Measurements from ENCODE around the gene KLF7. TPM values are rescaled to one million over a fixed set of nuclear protein-coding genes. Genes with fewer than 3 reads are reported as not detected.

Gene KLF7
- polyA plus RNA-seq (2013, experiment 1 of 2; ENCODE audit: insufficient read length) = 33.9 TPM
- 39.5 TPM for polyA plus RNA-seq (2013, experiment 2 of 2; ENCODE audit: insufficient read length)

- DNase-seq = no peak
These were observed at the start of gene KLF7 for GRCh38 chr2:207165121-207166038. Gene KLF7, minus strand, starts transcription at chr2:207165948. Its CDS starts 380 bp downstream, at chr2:207165568.

DNA sequence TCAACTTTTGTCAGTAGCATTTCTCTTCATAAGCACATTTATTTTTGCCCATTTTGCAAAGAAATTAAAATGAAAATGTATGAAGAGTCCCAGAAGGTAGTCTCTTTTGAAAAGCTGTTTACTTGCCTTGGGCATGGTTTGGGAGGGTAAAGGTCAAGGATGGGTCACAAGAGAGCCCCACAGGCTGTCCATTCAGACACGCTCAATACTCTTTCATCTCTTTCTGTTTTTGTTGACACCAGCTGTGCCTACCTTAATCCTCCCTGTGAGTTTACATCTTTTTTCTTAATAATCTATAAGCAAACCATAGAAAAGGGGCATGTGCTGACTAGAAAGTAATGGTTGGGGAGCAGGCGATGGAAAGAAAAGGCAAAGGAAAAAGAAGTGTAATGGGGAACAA is 49.6 kb upstream of the KLF7 start:
- no peak for DNase-seq

- no peak for DNase-seq
These were observed 48.7 kb upstream of the KLF7 start for GRCh38 chr2:207214446-207214845.

DNA sequence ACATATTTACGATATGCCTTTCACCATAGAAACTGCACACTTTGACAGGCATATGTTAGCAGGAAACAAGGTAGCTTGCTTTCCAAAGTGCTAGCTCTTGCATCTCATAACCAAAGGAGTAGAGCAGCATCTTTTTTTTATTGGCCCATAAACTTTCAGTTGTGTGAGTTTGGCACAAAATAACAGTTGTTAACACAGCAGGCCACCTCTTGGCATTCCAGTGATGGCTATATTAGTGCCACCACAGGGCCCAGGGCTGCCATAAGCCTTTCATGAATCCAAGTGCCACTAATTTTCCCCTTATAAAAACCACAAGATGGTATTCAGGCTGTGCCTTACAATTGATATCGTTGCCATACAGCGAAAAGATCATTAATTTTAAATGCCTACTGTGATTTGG is 40.3 kb upstream of the KLF7 start:
- no peak for DNase-seq

DNA sequence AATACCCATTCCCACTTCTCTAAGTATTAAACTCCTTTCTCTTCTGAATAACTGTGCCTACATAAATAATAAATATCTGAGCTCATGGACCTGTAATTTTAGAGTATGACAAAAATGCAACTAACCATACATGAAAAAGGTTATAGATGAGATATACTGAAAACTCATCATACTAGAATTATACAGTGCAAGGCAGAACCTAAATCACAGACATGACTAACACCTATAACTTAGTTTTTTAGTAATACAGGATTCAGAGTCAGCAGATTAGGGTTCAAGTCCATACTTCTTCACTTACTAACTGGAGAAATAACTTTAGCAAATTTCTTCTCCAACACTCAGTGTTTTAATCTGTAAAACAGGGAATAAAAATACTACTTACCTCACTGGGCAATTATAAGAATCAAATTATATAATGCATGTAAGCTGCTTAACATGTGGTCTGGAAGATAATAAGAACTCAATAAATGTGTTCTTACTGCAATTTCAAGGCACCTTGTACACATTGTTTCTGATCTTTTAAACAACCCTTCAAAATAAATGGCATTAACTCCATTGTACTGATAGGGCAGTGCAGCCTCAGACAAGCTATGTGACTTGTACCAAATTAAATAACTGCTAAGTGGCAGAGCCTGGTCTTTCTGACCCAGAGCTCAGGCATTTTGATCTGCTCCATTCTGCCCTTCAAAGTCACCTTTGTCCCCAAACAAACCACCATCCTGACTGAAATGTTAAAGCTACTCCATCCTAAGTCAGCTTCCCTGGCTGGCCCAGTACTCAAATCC is 39.6 kb upstream of the KLF7 start:
- DNase-seq = no peak

DNA sequence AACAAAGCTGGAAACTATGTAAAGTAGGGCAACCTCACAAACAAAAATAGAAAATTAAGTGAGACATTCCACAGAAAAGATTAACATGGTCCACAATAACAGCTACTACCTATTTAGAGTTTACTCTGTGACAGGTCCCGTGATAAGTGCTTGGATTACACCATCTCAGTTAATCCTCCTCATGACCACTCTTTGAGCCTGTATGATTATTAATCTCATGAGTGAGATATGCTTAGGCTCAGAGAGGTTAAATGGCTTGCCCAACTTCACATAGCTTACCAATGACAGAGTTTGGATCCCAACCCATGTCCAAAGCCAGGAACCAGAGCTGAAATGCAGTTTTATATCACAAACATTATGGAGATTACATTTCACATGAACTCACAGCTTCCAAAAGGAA is 37.3 kb upstream of the KLF7 start:
- DNase-seq = no peak

- DNase-seq = peak; percentile 64
These were observed 36.9 kb upstream of the KLF7 start for GRCh38 chr2:207202645-207203044.

GRCh38 chr2:207201416-207201815 is 35.7 kb upstream of the KLF7 start:
- DNase-seq = no peak

DNA sequence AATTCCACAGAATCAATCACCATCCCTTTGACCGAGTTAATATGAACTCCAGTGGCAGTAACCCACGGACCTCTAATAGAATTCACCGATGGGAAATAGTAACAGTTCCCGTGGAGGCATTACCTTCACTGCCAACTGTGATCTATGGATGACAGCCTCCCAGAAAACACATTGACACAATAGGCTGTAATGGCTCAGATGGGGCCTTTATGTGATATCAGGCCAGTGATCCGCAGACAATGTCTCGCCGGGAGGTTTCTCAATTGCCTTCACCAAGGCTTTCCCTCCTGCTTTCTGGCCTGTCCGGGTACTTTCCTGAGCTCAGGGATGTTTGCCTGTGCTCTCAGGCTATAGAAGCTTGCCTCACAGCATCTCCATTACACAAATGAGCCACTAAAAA is 34.4 kb upstream of the KLF7 start:
- DNase-seq = no peak

DNA sequence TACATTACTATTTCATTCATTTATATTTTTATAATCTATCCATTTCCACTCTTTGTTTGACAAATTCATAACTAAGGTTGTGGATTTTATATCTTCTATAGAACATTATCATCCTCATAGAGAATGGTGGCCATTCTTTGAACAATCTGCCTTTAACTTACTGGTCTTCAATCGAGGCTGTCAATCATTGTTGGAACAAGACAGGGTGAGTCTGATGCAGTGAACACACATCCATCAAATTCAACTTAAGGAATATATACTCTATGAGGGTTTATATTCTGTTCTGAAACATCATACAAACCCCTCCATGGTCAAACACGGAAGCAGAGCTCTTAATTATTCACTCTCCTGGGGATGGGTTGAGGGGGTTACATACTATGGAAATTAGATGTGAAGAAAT is 28.3 kb upstream of the KLF7 start:
- DNase-seq = no peak

DNA sequence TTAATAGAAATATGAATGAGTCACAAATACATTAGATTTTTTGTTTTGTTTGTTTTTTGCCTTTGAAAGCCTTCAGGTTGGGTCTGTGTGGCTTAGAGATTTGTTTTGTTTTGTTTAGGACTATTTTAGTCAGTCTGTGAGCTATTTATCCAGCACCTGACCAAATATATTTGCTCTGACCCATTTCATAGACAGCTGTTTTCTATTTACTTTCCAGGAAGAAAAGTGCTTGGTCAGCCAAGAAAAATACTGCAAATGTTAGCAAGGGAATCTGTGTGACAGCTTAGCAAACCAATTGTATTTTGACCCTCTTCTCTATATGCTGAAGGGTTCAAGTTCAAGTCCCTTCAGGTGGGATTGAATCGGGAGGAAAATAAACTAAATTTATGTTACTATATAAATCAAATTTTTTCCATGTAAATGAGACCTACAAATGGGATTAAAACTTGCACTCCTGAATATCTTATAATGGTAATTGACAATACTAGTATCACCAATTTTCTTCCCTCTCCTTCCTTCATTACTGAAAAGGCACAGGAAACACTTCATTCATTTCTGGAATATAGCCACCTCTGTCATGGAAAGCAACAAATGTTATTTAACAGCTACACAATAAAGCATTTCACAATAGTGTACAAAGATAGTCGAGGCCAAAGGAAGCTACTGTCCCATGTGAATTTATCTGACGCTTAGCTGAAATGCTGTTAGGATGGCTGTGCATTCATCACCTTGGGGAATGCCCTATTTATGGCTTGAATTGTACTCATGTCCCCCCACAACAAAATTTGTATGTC is 23.1 kb upstream of the KLF7 start:
- peak; percentile 62 for DNase-seq

DNA sequence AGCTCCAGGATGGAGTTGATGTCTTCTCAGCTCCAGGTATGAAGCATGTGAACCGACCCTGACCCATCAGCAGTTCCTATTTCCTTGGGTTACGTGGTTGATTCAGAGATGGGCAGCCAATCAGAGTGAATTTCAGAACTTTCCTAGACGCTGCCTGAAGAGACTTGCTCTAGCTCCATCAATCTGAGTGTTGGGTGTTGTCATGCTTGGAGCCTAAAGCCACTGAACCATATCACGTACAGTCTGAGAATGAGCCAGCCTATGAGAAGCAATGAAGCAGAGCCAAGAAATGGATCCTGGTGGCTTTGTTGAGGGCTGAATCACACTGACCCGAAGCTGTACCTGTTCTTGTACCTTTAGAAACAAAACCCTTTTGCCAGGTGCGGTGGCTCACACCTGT is 19.6 kb upstream of the KLF7 start:
- DNase-seq = no peak

GRCh38 chr2:207184768-207185167 is 19.0 kb upstream of the KLF7 start:
- DNase-seq = peak; percentile 28

GRCh38 chr2:207184348-207184747 is 18.6 kb upstream of the KLF7 start:
- peak; percentile 46 for DNase-seq

DNA sequence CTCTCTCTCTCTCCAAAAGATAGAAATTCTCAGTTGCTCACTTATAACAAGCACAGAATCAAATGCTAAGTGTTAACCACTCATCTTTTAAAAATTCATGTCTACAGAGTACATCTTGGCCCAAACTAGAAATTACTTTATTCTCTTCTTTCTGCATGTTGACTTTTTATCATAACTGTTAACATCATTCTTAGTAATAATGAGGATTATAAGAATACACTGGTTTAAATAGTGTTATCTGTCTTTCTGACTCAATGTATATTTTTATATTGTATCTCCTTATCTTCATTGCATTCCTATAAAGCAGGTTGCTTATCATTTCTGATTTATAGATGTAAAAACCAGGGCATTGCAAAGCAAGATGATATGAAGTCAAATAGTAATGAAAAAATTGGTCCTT is 17.8 kb upstream of the KLF7 start:
- DNase-seq = no peak

DNA sequence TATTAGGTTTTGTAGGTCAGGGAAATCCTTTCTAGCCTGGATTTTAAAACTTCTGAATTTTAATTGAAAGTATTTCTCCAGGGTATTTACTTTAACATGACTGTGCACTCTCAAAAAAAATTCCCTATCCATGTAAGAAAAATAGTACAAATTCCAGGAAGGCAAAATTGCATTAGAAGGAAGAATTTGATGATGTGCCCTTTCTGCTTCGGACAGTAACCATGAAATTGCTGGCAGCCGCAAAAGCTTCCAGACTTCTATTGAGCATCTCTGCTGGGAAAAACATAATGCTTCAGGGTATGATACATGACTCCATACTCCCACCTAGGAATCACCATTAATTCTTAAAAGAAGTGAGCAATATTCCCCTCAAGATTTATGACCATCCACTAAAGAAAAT is 17.2 kb upstream of the KLF7 start:
- DNase-seq = peak; percentile 82

DNA sequence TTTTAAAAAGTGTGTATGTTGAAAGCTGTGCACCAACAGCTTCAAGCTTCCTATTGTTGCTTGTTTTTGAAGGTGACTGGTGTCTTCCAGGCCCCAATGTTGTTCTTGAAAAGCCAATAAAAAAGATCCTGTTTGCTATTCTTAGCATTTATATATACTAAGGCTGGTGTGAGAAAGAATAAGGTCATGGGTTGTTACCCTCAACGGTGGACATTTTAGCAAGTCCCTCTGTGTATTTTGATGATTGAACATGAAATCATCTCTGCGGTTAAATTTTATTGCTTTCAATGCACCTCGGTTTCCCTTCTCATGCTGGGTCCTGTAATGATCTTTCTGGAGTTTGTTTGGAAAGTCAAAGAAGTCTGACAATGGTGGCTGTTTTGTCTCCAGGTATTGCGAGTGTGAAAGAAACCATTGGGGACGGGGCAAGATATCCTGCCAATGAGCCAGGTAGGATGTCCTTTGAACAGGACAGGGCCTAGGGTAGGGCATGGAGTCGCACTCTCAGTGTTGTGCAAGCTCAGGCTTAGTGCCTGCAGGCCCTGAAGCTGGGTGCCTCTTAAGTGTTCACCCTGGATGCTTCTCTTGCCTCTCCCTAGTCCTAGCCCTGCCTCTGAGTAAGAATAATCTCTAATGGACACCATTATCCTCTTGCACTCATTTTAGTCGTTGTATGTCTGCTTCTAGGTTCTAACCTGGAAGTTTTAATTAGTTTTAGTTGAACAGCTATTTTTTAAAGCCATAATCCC is 16.0 kb upstream of the KLF7 start:
- no peak for DNase-seq

GRCh38 chr2:207180741-207181140 is 15.0 kb upstream of the KLF7 start:
- peak; percentile 77 for DNase-seq

GRCh38 chr2:207176247-207176646 is 10.5 kb upstream of the KLF7 start:
- DNase-seq = no peak

DNA sequence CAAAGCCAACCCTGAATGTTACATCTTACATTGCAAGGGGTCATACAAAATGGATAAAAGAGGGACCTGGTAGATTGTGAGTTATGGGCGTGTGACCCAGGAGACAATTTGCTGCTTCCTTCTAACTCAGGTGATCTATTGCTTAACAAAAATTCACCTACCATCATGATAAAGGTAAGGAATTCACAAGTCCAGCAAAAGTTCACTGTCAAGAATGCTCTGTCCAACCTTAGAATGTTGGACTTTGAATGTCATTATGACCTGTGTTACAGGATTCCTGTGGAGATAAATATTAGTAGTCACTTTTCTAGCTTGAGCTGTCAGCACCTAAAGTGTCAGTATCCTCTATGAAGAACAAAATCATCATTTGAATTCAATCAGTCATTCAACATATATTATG is 7.9 kb upstream of the KLF7 start:
- no peak for DNase-seq

DNA sequence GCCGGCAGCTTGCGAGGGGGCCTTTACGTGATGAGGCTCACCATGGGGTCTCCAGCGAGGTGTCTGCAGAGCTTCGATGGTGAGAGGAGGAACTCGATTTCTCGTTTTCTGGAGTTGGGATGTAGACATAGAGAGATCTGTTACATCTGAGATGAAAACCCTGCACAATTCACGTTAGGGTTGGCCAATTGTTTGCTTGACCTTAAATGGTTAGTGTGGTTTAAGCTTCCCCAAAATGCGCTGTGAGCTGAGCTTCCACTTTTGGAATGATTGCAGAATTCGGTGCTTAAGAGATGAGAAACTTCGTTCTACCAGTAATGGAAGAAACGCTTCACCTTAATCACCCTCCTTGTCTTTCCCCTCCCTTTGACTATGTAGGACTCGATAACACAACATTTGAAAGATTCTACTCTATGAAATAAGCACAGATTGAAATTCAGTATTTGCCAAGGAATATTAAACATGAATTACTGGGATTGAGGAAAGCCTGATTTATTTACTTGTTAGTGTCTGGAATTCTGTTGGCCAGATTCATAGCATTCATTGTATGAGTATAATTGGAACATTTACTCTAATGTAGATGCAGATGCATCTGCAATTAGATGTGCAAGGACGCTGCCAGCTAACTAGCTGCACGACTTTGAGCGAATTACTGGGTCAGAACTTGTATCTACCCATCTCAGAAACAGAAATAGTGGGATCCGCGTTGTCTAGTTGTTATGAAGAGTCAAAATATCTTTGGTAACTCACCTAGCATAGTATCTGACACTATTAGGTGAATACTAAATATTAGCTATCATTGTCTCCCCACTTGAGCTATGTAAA is 1.6 kb upstream of the KLF7 start:
- peak; percentile 77 for DNase-seq

All from fibroblast of skin of back (primary cell).